OCI-LY7 (cell line): ENCODE measurements around the gene HDAC7. TPM values are rescaled to one million over a fixed set of nuclear protein-coding genes. Genes with fewer than 3 reads are reported as not detected.

ENCODE experiments used
- BruUV-seq: library from RNA; stranded (reverse); fragments of 400-500 nt; replicated peaks from 2 replicates; lab custom pipeline; 2021; lab: Mats Ljungman, UMichigan
- CTCF ChIA-PET: fragments of 300-600 bp; sonication (Branson Sonifier 250); formaldehyde crosslinking; loops from one replicate; lab custom pipeline; 2022; ENCODE audit warnings: antibody characterized with exemption; ENCODE audit not compliant: unreplicated experiment; lab: Charles Lee
- POLR2A ChIA-PET: fragments of 300-600 bp; sonication (Branson Sonifier 250); formaldehyde crosslinking; loops from one replicate; lab custom pipeline; 2022; ENCODE audit warnings: antibody characterized with exemption; lab: Charles Lee
- DNase-seq: peaks from one replicate; pipeline ENCODE4 v3.0.0-alpha.2; 2015; ENCODE audit warnings: low spot score
- H2AFZ ChIP-seq: fragments of 200-600 bp; sonication (generic), shearing (Covaris generic); 2 replicates; pipeline ENCODE4 v1.6.1; 2014; ENCODE audit warnings: mild to moderate bottlenecking, antibody characterized with exemption, low read length, moderate library complexity
- H3K27ac ChIP-seq: fragments of 200-600 bp; sonication (generic); 2 replicates; pipeline ENCODE4 v1.5.1; 2014; ENCODE audit warnings: mixed run types, low read depth, mild to moderate bottlenecking, moderate library complexity, low read length, inconsistent platforms; ENCODE audit not compliant: poor library complexity, severe bottlenecking
- H3K36me3 ChIP-seq: fragments of 200-600 bp; sonication (generic); 2 replicates; pipeline ENCODE4 v1.6.1; 2014; ENCODE audit warnings: mild to moderate bottlenecking, antibody characterized with exemption, low read length, moderate library complexity, mixed read lengths; ENCODE audit not compliant: insufficient read depth
- H3K4me1 ChIP-seq: fragments of 200-600 bp; sonication (generic); 2 replicates; pipeline ENCODE4 v1.5.1; 2014; ENCODE audit warnings: mild to moderate bottlenecking, low read length; ENCODE audit not compliant: insufficient read depth, poor library complexity, severe bottlenecking
- H3K4me2 ChIP-seq: fragments of 200-600 bp; sonication (generic); 2 replicates; pipeline ENCODE4 v1.6.1; 2014; ENCODE audit warnings: mild to moderate bottlenecking, low read length
- H3K4me3 ChIP-seq: fragments of 200-600 bp; sonication (generic); 2 replicates; pipeline ENCODE4 v1.5.1; 2014; ENCODE audit warnings: mild to moderate bottlenecking, low read depth, low read length; ENCODE audit not compliant: poor library complexity, severe bottlenecking
- H3K79me2 ChIP-seq: fragments of 200-600 bp; sonication (generic); 2 replicates; pipeline ENCODE4 v1.6.1; 2016; ENCODE audit warnings: low read depth, mild to moderate bottlenecking, low read length, moderate library complexity, mixed read lengths; ENCODE audit not compliant: insufficient read depth
- H3K9me2 ChIP-seq: fragments of 200-600 bp; sonication (generic); 2 replicates; pipeline ENCODE4 v1.6.1; 2016; ENCODE audit warnings: mild to moderate bottlenecking, low read length, mixed read lengths; ENCODE audit not compliant: insufficient read depth
- H3K9me3 ChIP-seq: fragments of 200-600 bp; sonication (generic); 2 replicates; pipeline ENCODE4 v1.6.1; 2014; ENCODE audit warnings: mild to moderate bottlenecking, mixed run types, low read length, mixed read lengths
- H4K20me1 ChIP-seq: fragments of 200-600 bp; sonication (generic); 2 replicates; pipeline ENCODE4 v1.6.1; 2014; ENCODE audit warnings: mild to moderate bottlenecking, antibody characterized with exemption, low read length, moderate library complexity, mixed read lengths; ENCODE audit not compliant: insufficient read depth
- CTCF ChIP-seq: fragments of 200-600 bp; sonication (generic); conservative IDR thresholded peaks from 2 replicates; pipeline ENCODE4 v1.5.1; 2014; ENCODE audit warnings: mild to moderate bottlenecking, antibody characterized with exemption, low read length, moderate library complexity, mixed read lengths
- EZH2phosphoT487 ChIP-seq: fragments of 200-600 bp; sonication (generic); IDR thresholded peaks from 2 replicates; pipeline ENCODE4 v1.6.1; 2018; ENCODE audit warnings: low read depth, borderline replicate concordance, mild to moderate bottlenecking, mixed run types, antibody characterized with exemption, low read length, moderate library complexity, mixed read lengths
- intact Hi-C: fragments of 100-400 bp; cut with micrococcal nuclease; formaldehyde crosslinking; loops from one replicate; pipeline ENCODE4 v1.10.0; 2022; ENCODE audit not compliant: unreplicated experiment
- total RNA-seq, 2 experiments: library from RNA; depleted of rRNA in 1 of 2; stranded (reverse); fragments of >200 nt in 1 of 2; shearing (Covaris generic) in 1 of 2; gene quantifications; 2 replicates each; pipeline ENCODE4 v1.2.3, GENCODE V29; 2014 to 2022

HDAC7 gene
- total RNA-seq, 2 experiments from 2014 or later, result 45.9 to 131 TPM

- H3K9me3 ChIP-seq, result no peaks in the 10 kb centered on the region
- H3K79me2 ChIP-seq, result no peaks in the 10 kb centered on the region
- peak overlapping the region; percentile 39; the same call in 1 of the 2 replicates for H3K4me2 ChIP-seq
- no TSS peak for BruUV-seq
- ChIA-PET CTCF (interaction anchor here (0.6 to 1.6 kb wide), 3 partner anchors 39 to 79 kb away, joined by 3 read pairs; no protein-coding TSS in a partner anchor), POLR2A (interaction anchor here (0.5 to 1.2 kb wide), 5 partner anchors 12 to 617 kb away, joined by 3 to 11 read pairs (median 3); no protein-coding TSS in a partner anchor)
- H2AFZ ChIP-seq, result peak overlapping the region; percentile 6; the same call in 1 of the 2 replicates
- TF ChIP-seq EZH2phosphoT487 (no peak), CTCF (no peak)
- no peaks in the 10 kb centered on the region for H4K20me1 ChIP-seq
- no peak overlapping the region for H3K27ac ChIP-seq
- H3K4me1 ChIP-seq, result peaks cover 21% of the 10 kb centered on the region
- H3K9me2 ChIP-seq, result no peaks in the 10 kb centered on the region
- H3K4me3 ChIP-seq, result no peak overlapping the region
- intact Hi-C loops, result no loop called here
- DNase-seq, result no peak
- H3K36me3 ChIP-seq, result no peaks in the 10 kb centered on the region
These were observed 48.3 kb upstream of the HDAC7 start for GRCh38 chr12:47868041-47868440.

- Histone ChIP-seq H2AFZ (no peak overlapping the region), H3K9me2 (no peaks in the 10 kb centered on the region), H3K4me1 (peaks cover 24% of the 10 kb centered on the region), H3K27ac (no peak overlapping the region), H4K20me1 (no peaks in the 10 kb centered on the region), H3K4me2 (no peak overlapping the region), H3K9me3 (no peaks in the 10 kb centered on the region), H3K36me3 (no peaks in the 10 kb centered on the region), H3K79me2 (no peaks in the 10 kb centered on the region), H3K4me3 (no peak overlapping the region)
- no TSS peak for BruUV-seq
- intact Hi-C loops, result no loop called here
- CTCF ChIA-PET, result interaction anchor here (1.6 kb wide), 1 partner anchor 80 kb away, joined by 3 read pairs; no protein-coding TSS in a partner anchor
- no peak for TF ChIP-seq EZH2phosphoT487
- TF ChIP-seq CTCF, result no peak
- DNase-seq, result no peak
- POLR2A ChIA-PET, result interaction anchor here (0.7 to 1.2 kb wide), 5 partner anchors 13 to 133 kb away, joined by 3 to 6 read pairs (median 3); no protein-coding TSS in a partner anchor
These were observed 47.8 kb upstream of the HDAC7 start for GRCh38 chr12:47867495-47867941.

- Histone ChIP-seq H3K36me3 (no peaks in the 10 kb centered on the region), H3K4me2 (no peak overlapping the region), H2AFZ (no peak overlapping the region), H3K9me3 (no peaks in the 10 kb centered on the region), H3K27ac (no peak overlapping the region), H4K20me1 (no peaks in the 10 kb centered on the region), H3K4me3 (no peak overlapping the region), H3K9me2 (no peaks in the 10 kb centered on the region), H3K4me1 (peaks cover 24% of the 10 kb centered on the region), H3K79me2 (no peaks in the 10 kb centered on the region)
- no TSS peak for BruUV-seq
- no peak for DNase-seq
- TF ChIP-seq EZH2phosphoT487 (no peak), CTCF (no peak)
- POLR2A ChIA-PET, result no interaction called here
- CTCF ChIA-PET, result no interaction called here
- intact Hi-C loops, result no loop called here
These were observed 45.0 kb upstream of the HDAC7 start for GRCh38 chr12:47864646-47865235.
